ENCODE results near the gene KRTAP5-10. TPM values are rescaled to one million over a fixed set of nuclear protein-coding genes. Genes with fewer than 3 reads are reported as not detected.
"Not testable (repeated sequence)": the region's sequence is repeated elsewhere in the genome, so short reads cannot be mapped to it uniquely, and the experiment has no call there.

The KRTAP5-10 gene
- total RNA-seq, 6 experiments from 2014 or later, result 0.17 to 0.18 (median 0.18) TPM; not detected in 3

DNA sequence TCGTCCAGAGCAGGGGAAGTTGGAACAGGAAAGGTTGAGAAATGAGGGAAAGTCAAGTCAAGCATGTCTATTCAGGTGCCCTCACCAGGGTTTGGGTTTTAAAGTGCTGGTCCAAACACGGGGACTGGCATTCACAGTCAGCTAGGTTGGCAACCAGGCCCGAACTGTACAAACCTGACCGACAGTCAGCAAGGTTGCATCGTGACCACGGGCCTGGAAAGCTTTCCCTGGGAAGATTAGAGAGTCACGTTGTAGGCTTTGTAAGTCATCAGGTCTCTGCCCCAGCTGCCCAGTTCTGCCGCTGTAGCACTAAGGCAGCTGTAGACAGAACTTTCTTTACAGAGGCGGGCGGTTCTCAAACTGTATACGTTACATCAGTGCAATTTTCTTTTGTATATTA, 7.4 kb downstream of the KRTAP5-10 start:
- WGBS (ENCODE audit: insufficient coverage, low coverage, low lambda C conversion rate, missing lambda C conversion rate), result 79% methylated on average over 5 of the region's 11 CpGs

DNA sequence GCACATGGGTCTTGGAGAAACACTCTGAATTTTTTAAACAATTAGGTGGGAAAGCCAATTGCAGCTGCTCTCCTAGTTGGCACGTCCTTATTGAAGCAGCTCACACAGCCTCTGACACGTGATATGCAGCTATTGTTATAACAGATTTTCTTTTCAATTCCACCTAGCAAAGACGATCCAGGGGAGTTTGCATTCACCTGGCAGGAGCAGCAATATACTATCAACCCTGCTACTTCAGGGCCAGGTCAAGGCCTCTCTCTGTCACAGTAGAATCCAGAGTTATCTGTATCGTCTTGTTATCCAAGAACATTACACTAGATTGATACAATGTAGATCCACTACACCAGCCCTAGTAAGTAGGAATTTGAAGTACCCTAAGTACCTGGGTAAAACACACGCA, 9.1 kb downstream of the KRTAP5-10 start:
- no peak for ATAC-seq

More for the DNA sequence above, 7.4 kb downstream of the KRTAP5-10 start:
- ATAC-seq, result no peak
- H3K27me3 ChIP-seq, result no peaks in the 10 kb centered on the region
- no peak for DNase-seq
- H3K4me1 ChIP-seq, result no peaks in the 10 kb centered on the region
- no peaks in the 10 kb centered on the region for H3K36me3 ChIP-seq
- no peak overlapping the region for H3K27ac ChIP-seq
- no peaks in the 10 kb centered on the region for H3K9me3 ChIP-seq
- TF ChIP-seq POLR2A (IDR thresholded peaks at IDR 0.05), result no peak
- TF ChIP-seq, protein P1, sequence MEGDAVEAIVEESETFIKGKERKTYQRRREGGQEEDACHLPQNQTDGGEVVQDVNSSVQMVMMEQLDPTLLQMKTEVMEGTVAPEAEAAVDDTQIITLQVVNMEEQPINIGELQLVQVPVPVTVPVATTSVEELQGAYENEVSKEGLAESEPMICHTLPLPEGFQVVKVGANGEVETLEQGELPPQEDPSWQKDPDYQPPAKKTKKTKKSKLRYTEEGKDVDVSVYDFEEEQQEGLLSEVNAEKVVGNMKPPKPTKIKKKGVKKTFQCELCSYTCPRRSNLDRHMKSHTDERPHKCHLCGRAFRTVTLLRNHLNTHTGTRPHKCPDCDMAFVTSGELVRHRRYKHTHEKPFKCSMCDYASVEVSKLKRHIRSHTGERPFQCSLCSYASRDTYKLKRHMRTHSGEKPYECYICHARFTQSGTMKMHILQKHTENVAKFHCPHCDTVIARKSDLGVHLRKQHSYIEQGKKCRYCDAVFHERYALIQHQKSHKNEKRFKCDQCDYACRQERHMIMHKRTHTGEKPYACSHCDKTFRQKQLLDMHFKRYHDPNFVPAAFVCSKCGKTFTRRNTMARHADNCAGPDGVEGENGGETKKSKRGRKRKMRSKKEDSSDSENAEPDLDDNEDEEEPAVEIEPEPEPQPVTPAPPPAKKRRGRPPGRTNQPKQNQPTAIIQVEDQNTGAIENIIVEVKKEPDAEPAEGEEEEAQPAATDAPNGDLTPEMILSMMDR (IDR thresholded peaks at IDR 0.05), result no peak
- intact Hi-C loops (cut with DNase I), result no loop called here
- H3K4me3 ChIP-seq, result no peak overlapping the region

DNA sequence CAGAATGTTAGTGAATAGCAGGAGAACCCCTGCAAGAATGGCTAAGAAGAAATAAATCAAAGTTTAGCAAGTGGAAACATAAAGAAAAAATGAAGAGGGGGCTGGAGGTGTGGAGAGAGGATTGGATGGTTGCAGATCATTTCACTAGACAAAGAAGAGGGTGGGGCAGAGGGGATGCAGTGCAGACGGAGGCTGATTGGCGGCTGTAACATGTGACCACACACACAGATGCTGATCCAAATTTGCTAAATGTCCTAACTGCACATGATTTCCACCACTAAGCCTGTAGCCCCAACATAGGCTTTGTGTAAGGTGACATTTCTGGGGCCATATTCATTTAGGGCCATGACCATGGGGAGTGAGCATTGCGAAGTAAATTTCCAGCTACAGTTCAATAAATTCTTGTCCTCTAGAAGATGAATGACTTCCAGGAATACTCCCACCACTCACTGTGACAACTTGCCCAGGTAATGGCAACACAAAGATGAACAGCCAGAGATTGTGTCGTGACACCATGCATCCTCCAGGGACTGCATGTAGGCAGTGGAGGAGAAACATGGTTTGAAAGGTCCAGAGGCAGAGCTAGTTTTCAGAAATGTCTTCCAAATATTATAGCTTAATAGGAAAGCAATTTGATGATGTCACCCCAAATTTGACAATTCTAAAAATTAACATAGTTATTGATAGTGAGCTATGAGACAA, 10.5 kb downstream of the KRTAP5-10 start:
- WGBS (ENCODE audit: insufficient coverage, low coverage, low lambda C conversion rate, missing lambda C conversion rate), result 60% methylated on average over 4 of the region's 4 CpGs
- no peaks in the 10 kb centered on the region for H3K36me3 ChIP-seq
- intact Hi-C loops (cut with DNase I), result no loop called here
- ATAC-seq (no peak), DNase-seq (no peak)
- H3K27me3 ChIP-seq, result no peaks in the 10 kb centered on the region
- TF ChIP-seq, protein P1 (IDR thresholded peaks at IDR 0.05), result no peak
- no peak for TF ChIP-seq POLR2A (IDR thresholded peaks at IDR 0.05)
- H3K9me3 ChIP-seq, result no peaks in the 10 kb centered on the region
- H3K27ac ChIP-seq, result no peak overlapping the region
- no peak overlapping the region for H3K4me3 ChIP-seq
- peaks cover 0 to 5% (median 0%) of the 10 kb centered on the region in 4 donors for H3K4me1 ChIP-seq

More for the DNA sequence above, 9.1 kb downstream of the KRTAP5-10 start:
- no peaks in the 10 kb centered on the region for H3K36me3 ChIP-seq
- H3K27me3 ChIP-seq, result no peaks in the 10 kb centered on the region
- no peak overlapping the region for H3K27ac ChIP-seq
- 82% methylated on average over 5 of the region's 5 CpGs for WGBS (ENCODE audit: insufficient coverage, low coverage, low lambda C conversion rate, missing lambda C conversion rate)
- no peak for DNase-seq
- TF ChIP-seq, protein P1 (IDR thresholded peaks at IDR 0.05), result no peak
- no peak for TF ChIP-seq POLR2A (IDR thresholded peaks at IDR 0.05)
- H3K4me3 ChIP-seq, result no peak overlapping the region
- H3K9me3 ChIP-seq, result no peaks in the 10 kb centered on the region
- H3K4me1 ChIP-seq, result no peaks in the 10 kb centered on the region
- intact Hi-C loops (cut with DNase I), result no loop called here

DNA sequence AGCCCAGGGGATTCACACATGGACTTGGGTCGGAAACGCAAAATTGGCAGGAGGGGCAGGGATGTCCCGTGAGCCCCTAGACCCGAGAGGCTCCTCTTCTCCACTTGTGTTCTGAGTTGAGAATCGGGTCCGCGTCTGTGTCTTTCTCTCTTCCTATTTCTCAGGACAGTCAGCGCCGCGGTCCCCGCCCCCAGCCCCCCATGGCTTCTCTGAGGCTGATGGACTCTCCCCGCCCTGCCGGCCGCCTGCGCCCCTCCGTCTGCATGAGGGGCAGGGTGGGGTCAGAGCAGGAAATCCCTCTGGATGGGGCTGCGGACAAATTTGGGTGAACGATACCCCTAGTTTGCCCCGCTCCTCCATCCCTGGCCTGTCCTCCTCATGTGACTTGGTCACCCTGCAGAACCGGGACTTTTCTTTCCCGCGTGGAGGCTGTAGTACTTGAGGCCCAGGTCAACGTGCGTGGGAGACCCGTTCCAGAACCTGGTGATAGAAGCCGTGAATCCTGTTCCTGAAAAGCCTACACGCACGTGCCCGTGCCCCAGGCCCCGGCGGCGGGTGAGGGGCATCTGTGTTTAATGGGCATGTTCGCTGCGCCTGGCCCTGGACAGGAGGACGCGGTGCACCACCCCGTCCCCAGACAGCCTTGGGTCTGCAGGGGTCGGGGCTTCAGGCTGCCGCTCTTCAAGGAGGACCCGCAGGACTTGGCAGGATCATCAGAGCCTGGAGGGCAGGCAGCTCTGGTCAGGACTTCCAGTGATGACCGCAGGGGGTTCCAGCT, 11.5 kb downstream of the KRTAP5-10 start:
- WGBS (ENCODE audit: insufficient coverage, low coverage, low lambda C conversion rate, missing lambda C conversion rate), result 67% methylated on average over 3 of the region's 41 CpGs

DNA sequence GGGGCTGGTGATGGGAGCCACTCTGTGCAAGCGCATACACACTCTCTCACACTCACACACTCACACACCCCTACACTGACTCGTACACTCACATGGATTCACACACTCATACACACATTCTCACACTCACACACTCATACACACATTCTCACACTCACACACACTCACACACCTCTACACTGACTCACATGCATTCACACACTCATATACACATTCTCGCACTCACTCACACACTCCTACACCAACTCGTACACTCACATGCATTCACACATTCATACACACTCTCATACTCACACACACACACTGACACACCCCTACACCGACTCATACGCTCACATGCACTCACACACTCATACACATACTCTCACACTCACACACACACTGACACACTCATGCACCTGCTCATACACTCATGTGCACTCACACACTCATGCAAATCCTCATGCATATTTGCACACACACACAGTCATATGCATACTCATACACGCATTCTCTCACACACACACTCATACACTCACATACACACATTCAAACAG, 12.2 kb downstream of the KRTAP5-10 start:
- H3K4me3 ChIP-seq, result no peak overlapping the region
- no peaks in the 10 kb centered on the region for H3K36me3 ChIP-seq
- DNase-seq (no peak), ATAC-seq (no peak)
- intact Hi-C loops (cut with DNase I), result no loop called here
- H3K27me3 ChIP-seq, result no peaks in the 10 kb centered on the region
- H3K4me1 ChIP-seq, result peaks cover 0 to 5% (median 0%) of the 10 kb centered on the region in 4 donors
- 85% methylated on average over 7 of the region's 7 CpGs for WGBS (ENCODE audit: insufficient coverage, low coverage, low lambda C conversion rate, missing lambda C conversion rate)
- no peaks in the 10 kb centered on the region for H3K9me3 ChIP-seq
- no peak overlapping the region for H3K27ac ChIP-seq
- TF ChIP-seq, protein P1 (IDR thresholded peaks at IDR 0.05), result no peak
- TF ChIP-seq POLR2A (IDR thresholded peaks at IDR 0.05), result no peak

More for the DNA sequence above, 11.5 kb downstream of the KRTAP5-10 start:
- H3K9me3 ChIP-seq; ATAC-seq; H3K36me3 ChIP-seq; H3K27me3 ChIP-seq; H3K4me3 ChIP-seq; H3K27ac ChIP-seq; intact Hi-C loops (cut with DNase I); H3K4me1 ChIP-seq; DNase-seq: not testable (repeated sequence)

DNA sequence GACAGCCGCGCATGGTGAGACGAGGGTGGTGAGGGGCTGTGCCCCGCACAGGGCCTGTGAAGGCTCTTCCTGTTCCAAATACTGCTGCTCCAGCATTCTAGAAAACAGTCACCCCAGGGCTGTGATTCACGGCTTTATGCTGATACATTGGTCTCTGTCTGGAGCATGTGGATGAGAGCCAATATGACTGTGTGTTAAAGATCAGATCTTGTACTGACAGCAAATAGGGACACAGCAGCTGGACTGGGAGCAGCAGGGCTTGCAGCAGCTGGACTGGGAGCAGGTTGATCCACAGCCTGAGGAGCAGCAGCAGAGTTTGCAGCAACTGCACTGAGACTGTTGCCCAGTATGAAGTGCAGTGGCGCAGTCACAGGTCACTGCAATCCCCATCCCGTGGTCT, 14.2 kb downstream of the KRTAP5-10 start:
- H3K27me3 ChIP-seq; DNase-seq; H3K27ac ChIP-seq; H3K4me3 ChIP-seq; H3K4me1 ChIP-seq; H3K36me3 ChIP-seq; intact Hi-C loops (cut with DNase I); H3K9me3 ChIP-seq; ATAC-seq: not testable (repeated sequence)
- WGBS (ENCODE audit: insufficient coverage, low coverage, low lambda C conversion rate, missing lambda C conversion rate), result 47% methylated on average over 4 of the region's 7 CpGs
